Right forelimb (tissue), 1 donor: ENCODE results near the gene ATG9A.

Experiments used
- DNase-seq: peaks from one replicate; pipeline ENCODE4 v3.0.0-alpha.2; 2018

The ATG9A gene

GRCh38 chr2:219221957-219222518 is 7.4 kb downstream of the ATG9A start:
- DNase-seq: no peak

DNA sequence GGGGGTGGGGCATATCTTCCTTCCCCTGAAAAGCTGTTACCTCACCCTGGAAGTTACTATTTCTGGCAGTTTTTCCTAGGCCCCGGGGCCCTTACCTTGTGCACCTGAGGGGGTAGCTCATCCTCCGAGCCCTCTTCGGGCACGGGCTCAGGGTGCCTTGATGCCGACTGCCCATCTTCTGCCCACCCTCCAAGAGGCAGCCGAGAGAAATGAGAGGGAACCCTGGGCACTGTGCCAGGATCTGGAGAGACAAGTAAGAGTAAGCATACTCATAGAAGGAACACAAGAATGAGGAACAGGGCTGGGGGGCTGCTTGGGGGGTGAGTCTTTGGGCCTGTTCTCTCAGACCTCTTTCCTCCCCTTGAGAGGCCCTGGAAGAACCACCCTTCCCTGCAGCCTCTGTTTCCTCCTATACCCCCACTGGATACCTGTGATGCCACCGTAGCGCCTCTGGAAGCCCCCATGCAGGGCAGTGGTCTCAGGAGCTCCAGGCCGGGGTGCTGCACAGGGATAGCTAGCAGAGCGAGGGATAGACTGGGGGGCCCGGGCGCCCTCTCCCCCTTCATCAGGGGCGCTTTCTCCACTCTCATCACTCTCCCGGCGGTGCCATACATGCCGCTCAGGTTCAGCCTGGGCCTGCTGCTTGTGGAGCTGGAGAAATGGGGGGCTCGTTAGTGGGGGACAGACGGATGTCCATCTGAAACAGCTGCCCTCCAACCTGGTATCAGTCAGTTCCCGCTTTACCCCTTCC is 8.6 kb downstream of the ATG9A start:
- no peak for DNase-seq

DNA sequence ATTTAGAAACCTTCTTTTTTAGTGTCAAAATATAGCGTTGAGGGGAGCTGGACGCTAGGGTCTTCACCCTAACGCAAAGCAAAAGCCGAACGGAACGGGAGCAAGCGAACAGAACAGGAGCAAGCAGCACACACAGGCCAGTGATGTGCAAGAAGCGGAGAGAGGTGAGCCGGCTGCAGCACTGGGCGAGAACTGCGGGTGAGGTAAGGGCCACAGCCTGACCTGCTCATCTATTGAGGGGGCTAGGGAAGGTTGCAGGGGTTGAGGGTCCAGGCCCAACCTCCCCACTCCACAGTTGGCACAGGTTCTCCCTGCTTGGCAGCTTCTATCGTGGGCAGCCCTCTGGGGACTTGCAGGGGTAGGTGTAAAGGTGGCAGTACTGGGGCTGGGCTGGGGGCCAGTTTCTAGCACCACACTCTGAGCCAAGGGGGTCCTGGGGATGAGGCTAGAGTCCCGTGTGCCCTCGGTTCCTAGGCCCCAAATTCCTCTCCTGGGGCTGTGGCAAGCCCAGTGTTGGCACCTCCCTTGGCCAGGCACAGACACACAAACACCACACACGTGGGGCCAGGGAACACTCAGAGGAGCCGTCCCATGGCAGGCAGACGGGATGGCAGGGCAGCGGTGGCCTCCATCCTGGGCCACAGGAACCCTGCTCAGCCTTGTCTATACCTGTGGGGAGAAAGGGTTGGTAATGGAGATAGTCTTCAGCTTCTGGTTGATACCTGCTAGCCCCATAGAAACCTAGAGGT is 9.5 kb downstream of the ATG9A start:
- DNase-seq: no peak

DNA sequence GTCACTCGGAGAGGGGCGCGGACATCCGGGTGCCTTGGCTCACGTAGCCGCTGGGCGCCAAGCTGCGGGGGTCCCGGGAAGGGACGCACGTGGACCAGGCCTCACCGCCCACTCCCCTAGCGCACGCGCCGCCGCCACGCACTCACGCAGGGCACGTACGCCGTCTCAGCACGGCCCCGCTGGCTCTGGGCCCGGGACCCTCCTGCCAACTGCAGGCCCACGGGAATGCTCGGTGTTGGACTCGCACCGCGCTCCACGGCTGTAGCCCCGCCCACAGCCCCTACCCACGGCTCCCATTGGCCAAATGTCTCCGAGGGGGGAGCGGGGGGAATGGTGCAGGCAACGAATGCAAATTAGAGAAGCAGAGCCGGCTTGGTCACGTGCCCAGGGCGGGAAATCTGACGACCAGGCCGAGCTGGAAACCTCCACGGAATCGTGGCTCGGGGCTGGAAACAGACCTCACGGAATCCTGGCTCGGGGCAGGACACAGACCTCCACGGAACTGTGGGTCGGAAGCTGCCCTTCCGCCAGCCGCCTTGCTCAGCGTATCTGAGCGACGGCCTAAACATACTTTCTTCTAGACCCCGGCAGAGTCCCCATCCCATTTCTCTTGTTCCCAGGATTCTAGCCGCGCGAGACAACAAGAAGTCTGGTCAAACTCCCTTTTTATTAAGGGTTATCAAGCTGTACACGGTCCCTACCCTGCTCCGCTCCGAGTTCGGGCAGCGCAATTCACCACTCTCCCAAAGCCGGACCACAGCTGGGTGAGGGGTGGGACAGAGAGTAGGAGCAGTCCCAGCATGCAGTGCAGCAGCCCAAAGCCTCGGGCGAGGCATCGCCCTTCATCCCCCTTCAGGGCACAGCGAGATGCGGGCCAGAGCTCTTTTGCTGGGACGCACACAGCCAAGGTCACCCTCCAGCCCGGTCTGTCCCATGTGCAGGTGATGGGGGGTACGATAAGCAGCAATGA is 10.4 kb downstream of the ATG9A start, which contains the start of gene ABCB6:
Gene ABCB6 (minus strand): TSS at position 227 of the 970 bp plus-strand sequence. CDS start 285 bp downstream, outside the sequence.
- peak; percentile 100 for DNase-seq

DNA sequence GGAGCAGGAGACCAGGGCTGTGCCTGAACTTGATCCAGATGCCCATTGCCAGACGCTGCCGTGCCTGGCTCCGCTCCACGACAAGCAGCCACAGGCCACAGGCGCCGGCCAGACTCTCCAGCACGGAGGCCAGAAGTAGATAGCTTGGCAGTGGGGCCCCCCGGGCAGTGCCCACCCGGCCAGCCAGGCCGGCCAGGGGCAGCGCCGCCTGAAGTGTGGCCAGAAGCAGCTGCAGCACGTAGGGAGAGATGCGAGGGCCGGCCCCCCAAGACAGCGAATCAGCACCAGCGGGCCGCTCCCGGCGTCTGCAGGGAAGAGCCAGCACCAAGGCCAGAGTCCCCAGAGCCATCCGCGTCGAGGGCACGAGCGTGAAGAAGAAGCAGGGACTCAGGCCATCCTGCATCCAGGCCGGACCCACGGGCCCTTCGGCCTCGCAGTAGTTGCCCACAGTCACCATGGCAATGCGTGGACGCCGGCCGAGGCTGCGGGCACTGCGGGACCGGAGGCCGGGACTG is 11.2 kb downstream of the ATG9A start:
- no peak for DNase-seq

- no peak for DNase-seq
These were observed 12.9 kb downstream of the ATG9A start for GRCh38 chr2:219216535-219216915.

GRCh38 chr2:219215871-219216534 is 13.4 kb downstream of the ATG9A start:
- no peak for DNase-seq

DNA sequence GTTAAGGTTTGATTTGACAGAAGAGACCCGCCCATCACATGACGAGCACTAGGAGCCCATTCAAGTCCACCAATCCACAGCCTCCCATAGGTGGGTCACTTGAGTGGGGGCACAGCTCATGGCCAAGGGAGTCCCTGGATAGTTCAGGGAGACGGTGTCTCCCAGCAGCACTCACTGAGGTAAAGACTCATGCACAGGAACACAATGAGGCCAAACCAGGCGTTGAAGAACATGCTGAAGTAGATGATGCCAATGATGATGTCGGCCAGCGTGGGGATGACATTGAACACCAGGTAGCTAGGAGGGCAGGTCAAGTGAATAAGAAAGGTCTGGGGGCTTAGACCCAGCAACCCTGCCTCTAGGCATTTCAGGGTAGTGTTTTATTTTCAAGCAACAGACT is 14.7 kb downstream of the ATG9A start:
- no peak for DNase-seq

DNA sequence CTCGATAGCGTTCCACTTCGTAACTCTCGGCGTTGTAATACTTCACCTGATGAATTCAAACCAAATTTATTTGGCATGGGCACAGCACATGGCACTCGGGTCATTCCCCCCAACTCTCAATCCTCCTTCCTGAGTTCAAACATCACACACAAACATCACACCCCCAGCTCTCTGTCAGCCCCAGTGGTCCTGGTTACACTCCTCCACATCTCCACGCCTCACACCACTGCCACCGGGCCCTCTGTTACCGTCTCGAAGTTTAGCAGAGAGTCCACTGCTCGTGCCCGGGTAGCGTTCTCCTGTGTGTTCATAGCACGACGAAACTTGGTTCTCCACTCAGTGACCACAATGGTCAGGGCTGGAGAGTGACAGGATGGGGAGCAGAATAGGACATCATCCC is 15.3 kb downstream of the ATG9A start:
- no peak for DNase-seq

DNA sequence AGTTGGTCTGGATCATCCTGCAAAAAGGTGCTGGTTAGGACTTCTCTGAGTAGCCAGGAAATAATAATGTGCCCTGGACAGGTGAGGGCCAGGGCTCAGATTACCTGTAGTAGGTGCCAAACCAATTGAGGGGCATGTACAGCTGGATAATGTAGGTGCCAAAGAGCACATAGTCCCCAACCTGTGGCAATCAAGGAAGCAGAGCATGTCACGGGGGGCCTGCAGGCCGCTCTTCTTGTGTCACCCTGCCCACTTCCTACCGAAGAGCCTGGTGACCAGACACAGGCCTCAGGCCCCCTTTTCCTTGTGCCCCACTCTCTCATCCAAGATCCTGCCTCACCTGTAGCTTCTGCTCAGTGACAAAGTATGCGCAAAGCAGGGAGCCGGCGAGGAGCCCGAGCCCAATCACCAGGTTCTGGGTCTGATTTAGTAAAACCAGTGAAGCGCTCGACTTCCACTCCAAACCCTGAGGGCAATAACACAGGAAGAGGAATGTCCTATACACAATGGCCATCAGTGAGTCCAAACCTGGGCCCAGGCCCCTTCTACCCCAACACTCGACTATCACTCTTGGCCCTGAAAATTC is 15.9 kb downstream of the ATG9A start:
- no peak for DNase-seq

- no peak for DNase-seq
These were observed 16.4 kb downstream of the ATG9A start for GRCh38 chr2:219213026-219213415.

- DNase-seq: no peak
These were observed 18.5 kb downstream of the ATG9A start for GRCh38 chr2:219210886-219211362.

DNA sequence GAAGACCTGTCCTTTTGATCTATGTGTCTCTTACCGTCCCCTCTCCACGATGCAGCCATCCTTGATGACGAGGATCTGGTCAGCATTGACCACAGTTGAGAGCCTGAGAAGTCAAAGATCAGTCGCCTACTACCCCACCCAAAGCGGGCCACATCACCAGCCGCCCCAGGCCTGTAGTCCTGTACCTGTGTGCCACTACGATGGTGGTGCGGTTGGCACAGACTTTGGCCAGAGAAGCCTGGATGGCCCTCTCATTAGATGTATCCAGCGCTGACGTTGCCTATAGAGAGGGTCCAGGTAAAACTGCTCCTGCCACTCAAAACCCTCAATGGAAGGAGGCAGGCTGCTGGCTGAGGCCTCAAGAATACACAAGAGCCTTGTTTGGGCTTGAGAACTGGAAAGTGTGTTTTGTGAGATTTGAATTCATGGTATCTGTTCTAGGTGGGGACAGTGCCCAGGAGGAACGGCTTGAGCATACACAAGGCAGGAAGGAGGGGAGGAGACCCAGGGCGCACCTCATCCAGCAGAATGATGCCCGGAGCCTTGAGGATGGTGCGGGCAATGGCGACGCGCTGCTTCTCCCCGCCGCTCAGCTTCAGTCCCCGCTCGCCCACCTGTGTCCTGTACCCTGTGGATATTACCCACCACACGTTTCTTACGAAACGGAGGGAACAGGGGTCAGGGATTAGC is 19.1 kb downstream of the ATG9A start:
- no peak for DNase-seq

GRCh38 chr2:219209236-219210195 is 19.9 kb downstream of the ATG9A start:
- DNase-seq: no peak

DNA sequence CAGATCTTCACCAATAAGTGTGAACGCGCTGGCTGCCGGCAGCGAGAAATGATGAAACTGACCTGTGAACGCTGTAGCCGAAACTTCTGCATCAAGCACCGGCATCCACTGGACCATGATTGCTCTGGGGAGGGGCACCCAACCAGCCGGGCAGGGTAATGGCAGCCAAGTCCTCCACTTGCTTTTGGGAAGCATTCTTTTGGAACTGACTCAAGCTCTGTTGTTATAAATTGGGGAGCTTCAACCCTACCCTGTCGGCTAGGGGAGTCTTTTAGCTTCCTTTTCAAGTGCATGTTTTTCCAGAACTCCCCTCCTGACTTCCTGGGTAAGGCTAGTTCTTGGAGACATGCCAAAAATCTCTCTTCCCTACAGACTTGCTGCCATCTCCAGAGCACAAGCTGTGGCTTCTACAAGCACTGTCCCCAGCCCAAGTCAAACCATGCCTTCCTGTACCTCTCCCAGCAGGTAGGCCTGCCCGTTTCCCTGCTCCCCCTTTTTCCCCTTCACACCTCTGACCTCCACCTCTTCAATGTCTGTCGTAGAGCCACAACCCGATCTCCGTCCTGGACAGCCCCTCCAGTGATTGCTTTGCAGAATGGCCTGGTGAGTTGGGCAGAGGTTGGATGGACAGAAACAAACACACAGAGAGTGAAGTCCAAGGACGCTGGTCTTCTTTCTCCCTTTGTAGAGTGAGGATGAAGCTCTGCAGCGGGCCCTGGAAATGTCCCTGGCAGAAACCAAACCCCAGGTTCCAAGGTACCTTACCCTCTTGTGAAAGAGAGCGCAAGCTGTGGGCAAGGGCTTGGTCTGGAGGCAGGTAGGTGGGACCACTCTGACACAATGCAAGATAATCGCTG is 21.3 kb downstream of the ATG9A start:
- no peak for DNase-seq

DNA sequence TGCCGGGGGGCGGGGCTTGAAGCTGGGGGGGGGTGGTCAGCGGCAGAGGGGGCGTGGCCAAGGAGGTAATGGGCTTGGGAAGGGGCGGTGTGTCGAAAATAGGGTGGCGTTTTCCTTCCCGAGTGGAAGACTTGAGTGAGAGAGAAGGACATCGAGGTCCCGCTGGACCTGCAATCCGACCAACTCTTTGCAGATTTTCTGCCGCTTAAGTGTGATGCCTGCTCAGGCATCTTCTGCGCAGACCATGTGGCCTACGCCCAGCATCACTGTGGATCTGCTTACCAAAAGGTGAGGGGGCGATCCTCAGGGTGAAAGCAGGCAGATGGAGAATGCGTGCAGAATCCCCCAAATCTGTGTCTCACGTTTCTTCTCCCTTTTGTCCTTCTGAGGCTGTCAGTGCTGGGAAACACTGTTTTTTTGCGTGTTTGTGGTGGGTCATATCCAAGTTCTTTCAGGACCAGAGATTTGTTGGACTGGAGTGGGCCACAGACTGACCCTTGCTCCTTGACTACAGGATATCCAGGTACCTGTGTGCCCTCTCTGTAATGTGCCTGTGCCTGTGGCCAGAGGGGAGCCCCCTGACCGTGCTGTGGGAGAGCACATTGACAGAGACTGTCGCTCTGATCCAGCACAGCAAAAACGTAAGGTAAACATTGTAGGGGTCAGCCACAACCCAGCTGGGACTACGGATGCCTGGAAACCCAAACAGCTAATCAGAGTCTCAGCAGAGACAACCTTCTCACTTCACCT is 22.1 kb downstream of the ATG9A start:
- no peak for DNase-seq

GRCh38 chr2:219206328-219207133 is 22.9 kb downstream of the ATG9A start, which contains the start of gene ZFAND2B:
ZFAND2B (plus strand) TSS chr2:219206782; CDS start chr2:219206988, 206 bp downstream.
- peak; percentile 98 for DNase-seq
